CD4-positive, alpha-beta T cell treated with Interleukin-6 for 4 hours (primary cell): ENCODE results near the gene IZUMO1R.
"Not testable (repeated sequence)": the region's sequence is repeated elsewhere in the genome, so short reads cannot be mapped to it uniquely, and the experiment has no call there.

Experiments used
- DNase-seq: peaks from one replicate; pipeline ENCODE4 v3.0.0-alpha.2; 2020; ENCODE audit warnings: mixed read lengths

The IZUMO1R gene

DNA sequence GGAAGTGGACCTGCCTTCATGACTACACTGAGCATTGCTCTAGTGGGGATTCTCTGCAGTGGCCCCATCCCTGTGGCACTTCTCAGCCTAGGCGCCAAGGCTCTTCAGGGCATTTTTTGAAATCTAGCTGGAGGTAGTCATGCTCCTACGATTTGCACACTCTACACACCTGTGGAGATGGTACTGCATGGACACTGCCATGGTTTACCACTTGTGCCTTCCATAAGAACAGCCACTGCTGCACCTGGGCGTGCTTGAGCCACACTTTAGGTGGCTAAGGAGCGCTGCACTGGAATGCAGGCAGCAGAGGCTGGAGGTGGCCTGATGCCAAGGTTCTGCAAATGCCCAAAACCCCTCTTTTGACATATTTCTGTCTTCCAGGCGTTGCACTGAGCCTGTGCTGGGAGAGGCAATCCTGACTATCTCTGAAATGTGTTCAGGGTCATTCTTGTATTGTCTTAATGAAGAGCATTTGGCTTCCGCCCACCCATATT lies 24.3 kb downstream of the IZUMO1R start:
- DNase-seq: no peak

DNA sequence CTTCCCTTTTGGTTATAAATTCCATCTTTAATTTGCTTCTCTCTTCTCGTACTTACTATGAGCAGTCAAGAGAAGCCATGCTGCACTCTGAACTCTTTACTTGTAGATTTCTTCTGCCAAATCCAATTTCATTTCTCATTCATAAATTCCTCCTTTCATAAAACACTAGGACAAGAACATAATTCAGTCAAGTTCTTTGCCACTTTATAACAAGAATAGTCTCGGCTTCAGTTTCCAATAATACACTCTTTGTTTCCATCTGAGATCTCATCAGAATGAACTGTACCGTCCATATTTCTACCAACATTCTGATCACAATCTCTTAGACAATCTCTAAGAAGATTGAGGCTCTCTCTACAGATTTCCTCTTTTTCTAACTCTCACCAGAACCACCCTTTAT lies 25.1 kb downstream of the IZUMO1R start:
- no peak for DNase-seq

DNA sequence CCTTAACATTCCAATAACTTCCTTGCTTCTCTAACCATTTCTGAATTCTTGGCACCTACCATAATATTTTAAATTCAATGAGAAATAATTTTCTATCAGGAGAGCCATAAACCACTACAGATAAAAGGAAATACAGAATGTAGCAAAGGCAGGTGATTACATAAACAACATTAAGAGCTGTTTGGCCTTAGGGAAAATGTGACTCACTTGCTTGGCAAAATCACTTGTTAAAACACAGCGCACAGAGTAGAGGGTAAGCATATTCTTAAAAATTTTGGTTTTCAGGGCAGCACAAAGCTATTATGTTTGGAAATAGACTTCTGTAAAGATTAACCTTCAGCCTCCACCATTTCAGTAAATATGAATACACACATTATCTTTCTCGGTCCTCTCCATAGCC lies 26.4 kb downstream of the IZUMO1R start:
- DNase-seq: no peak

DNA sequence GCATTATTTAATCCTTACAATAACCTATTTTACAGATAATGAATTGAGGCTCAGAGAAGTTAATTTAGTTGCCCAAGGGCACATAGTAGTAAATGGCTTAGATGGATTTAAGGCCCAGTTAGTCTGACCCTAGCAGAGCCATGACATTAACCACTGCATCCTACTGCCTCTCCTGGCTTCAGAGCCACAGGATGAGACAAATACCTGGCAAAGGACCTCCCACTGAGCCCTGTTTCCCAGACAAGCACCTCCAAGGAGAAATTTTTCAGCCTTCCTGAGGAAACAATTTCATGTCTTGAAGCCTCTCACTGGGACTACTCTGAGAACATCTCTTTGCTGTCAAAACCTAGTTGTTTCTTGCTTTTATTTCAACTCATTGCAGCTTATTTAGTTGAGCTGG lies 28.4 kb downstream of the IZUMO1R start:
- DNase-seq: no peak

DNA sequence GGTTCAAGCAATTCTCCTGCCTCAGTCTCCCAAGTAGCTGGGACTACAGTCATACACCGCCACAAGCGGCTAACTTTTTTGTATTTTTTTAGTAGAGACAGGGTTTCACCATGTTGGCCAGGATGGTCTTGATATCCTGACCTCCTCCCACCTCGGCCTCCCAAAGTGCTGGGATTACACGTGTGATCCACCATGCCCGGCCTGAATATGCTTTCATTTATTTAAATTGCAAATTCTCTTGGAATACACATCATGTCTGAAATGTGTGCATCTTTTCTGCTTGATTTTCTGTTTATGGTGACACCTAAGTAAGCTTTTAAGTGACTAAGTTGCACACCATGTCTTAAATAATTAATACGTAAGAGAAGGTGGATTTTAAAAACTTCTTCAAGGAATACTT lies 31.7 kb downstream of the IZUMO1R start:
- no peak for DNase-seq

DNA sequence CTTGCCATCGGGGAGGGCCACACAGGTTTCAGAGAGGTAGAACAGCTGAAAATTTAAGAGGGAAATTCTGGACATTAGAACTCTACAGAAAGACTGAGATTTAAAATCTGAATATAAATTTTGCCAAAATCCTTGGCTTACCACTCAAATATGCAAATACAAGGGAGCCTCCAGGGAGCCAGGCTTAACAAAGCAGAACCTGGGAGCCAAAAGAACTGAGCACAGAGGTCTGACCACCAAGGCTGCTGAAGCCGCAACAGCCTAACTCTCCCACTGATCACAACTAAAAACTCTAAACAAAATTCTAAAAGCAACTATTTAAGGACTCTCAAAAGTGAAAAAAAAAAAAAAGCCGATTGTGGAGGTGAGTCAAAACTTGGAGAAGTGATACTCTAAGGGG lies 34.3 kb downstream of the IZUMO1R start:
- DNase-seq: no peak

DNA sequence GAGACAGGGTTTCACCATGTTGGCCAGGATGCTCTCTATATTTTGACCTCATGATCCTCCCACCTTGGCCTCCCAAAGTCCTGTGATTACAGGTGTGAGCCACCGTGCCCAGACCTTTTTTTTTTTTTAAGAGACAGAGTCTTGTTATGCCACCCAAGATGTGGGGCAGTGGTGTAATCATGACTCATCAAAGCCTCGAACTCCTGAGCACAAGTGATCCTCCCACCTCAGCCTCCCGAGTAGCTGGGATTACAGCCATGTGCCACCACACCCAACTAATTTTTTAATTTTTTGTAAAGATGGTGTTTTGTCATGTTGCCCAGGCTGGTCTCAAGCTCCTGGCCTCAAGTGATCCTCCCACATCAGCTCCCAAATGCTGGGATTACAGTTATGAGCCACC lies 37.9 kb downstream of the IZUMO1R start:
- no peak for DNase-seq

DNA sequence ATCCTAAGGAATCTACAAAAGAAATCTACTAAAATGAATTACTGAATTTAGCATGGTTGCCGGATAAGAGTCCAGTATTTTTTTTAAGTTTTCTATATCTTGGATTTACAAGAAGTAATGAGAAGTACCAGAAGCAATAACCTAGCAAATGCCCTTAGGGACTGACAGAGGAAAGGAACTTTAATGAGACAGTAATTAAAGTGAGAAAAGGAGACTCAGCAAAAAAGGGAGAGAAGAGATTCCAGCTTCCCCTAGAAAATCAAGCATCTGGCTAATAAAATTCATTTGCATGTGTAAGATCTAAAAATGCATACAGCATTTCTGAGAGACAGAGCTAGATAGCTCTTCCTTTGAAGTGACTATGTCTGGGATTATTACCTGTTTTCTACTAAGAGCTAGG lies 39.1 kb downstream of the IZUMO1R start:
- DNase-seq: no peak

- DNase-seq: not testable (repeated sequence)
These were observed 41.9 kb downstream of the IZUMO1R start for GRCh38 chr11:94346311-94346710.

DNA sequence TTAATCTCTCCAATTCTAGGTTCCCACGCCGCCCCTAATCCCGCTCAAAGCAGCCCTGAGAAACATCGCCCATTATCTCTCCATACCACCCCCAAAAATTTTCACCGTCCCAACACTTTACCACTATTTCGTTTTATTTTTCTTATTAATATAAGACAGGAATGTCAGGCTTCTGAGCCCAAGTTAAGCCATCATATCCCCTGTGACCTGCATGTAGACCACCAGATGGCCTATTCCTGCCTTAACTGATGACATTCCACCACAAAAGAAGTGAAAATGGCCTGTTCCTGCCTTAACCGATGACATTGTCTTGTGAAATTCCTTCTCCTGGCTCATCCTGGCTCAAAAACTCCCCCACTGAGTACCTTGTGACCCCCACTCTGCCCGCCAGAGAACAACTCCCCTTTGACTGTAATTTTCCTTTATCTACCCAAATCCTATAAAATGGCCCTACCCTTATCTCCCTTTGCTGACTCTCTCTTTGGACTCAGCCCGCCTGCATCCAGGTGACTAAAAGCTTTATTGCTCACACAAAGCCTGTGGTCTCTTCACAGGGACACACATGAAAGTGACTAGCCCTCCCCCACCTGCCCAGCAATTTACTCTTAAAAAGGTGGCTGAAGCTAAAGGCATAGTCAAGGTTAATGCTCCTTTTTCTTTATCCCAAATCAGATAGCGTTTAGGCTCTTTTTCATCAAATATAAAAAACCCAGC lies 46.6 kb downstream of the IZUMO1R start:
- not testable (repeated sequence) for DNase-seq
